Endothelial cell of hepatic sinusoid (primary cell): ENCODE data around the gene FAU.

Experiments used
- in situ Hi-C: cut with HindIII; loops from 2 replicates; pipeline ENCODE4 v1.10.0; 2017; ENCODE audit warnings: low sequenced_read_pairs

FAU gene

DNA sequence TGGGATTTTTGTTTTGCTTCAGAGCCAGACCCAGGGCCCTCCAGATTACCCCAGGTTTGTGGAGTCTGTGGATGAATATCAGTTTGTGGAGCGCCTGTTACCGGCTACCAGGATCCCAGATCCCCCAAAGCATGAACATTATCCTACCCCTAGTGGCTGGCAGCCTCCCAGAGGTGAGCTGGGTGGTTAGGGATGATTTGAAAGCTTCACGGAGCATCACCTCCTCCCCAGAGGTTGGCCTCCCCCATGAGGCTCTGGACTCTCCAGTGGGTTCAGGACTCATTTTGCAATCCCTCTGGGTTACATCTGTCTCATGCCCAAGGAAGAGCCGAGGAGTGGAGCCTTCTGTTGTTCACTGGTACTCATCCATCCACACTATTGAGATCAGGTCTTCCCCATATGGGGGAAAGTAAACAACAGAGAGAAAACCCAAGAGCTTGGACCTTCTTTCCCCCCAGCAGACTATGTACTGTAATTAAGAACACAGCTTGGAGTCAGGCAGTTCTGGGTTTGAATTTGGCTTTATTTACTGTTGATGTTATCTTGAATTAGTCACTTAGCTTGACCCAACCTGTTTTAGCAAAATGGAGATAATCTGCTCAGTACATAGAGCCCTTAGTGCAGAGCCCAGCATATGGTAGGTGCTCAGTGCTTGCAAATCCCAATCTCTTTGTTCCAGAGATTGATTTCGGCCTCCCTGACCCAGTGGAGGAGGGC lies 2.7 kb upstream of the FAU start:
- in situ Hi-C loops: no loop called here

DNA sequence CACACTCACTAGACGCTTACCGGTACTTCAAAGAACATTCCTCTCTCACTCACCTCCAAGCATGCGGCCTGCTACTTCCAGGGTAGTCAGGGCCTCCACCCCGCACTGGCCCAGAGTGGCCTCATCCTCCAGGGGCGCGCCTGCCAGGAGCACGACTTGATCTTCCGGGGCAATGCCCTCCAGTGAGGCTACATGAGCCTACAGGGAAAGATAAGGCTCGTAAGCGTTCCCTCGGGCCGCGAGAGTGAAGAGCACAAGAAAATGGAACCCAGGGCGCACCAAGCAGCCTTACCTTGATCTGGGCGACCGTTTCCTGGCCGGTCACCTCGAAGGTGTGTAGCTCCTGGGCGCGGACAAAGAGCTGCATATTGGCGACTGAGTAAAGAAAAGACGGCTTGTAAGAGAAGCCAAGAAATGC lies 478 bp downstream of the FAU start:
- in situ Hi-C loops: no loop called here

DNA sequence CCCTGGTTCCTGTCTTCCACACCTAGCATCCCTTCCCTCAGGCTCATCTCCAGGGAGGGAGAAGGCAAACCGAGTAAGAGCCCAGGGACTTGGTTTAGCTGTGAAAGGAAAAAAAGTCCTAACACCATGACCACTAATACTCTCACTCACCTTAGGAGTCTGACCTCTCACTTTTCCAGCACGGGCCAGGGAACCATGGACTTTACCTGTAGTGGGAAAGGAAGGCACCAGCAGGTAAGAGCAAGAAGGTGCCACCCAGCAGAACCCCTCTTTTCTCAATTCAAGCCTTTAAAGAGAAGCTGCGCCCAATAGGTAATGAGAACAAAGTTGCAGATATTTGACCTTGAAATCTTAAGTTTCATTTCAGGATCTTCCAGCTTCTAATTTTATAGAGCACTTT lies 1.1 kb downstream of the FAU start:
- in situ Hi-C loops: no loop called here

- in situ Hi-C loops: loop anchor here (5.0 kb wide), 1 partner anchor 93 kb away; no protein-coding TSS in a partner anchor
These were observed 2.3 kb downstream of the FAU start for GRCh38 chr11:65119670-65119995.

- in situ Hi-C loops: loop anchor here (5.0 kb wide), 1 partner anchor 93 kb away; no protein-coding TSS in a partner anchor
These were observed 2.9 kb downstream of the FAU start for GRCh38 chr11:65118891-65119669.

- in situ Hi-C loops: loop anchor here (5.0 kb wide), 1 partner anchor 94 kb away; no protein-coding TSS in a partner anchor
These were observed 3.7 kb downstream of the FAU start for GRCh38 chr11:65118097-65118837.

- in situ Hi-C loops: loop anchor here (5.0 kb wide), 1 partner anchor 95 kb away; no protein-coding TSS in a partner anchor
These were observed 4.5 kb downstream of the FAU start, which contains the start of gene ZNHIT2 for GRCh38 chr11:65117206-65118096. TSS of gene ZNHIT2 (minus strand) at chr11:65117701. CDS start at chr11:65117653, 48 bp downstream.

GRCh38 chr11:65116370-65117205 lies 5.3 kb downstream of the FAU start:
- in situ Hi-C loops: loop anchor here (5.0 kb wide), 1 partner anchor 96 kb away; no protein-coding TSS in a partner anchor

- in situ Hi-C loops: loop anchor here (5.0 kb wide), 1 partner anchor 97 kb away; no protein-coding TSS in a partner anchor
These were observed 6.4 kb downstream of the FAU start for GRCh38 chr11:65115361-65116082.

GRCh38 chr11:65114538-65115171 lies 7.3 kb downstream of the FAU start:
- in situ Hi-C loops: loop anchor here (5.0 kb wide), 1 partner anchor 98 kb away; no protein-coding TSS in a partner anchor

GRCh38 chr11:65113839-65114238 lies 8.1 kb downstream of the FAU start:
- in situ Hi-C loops: no loop called here

DNA sequence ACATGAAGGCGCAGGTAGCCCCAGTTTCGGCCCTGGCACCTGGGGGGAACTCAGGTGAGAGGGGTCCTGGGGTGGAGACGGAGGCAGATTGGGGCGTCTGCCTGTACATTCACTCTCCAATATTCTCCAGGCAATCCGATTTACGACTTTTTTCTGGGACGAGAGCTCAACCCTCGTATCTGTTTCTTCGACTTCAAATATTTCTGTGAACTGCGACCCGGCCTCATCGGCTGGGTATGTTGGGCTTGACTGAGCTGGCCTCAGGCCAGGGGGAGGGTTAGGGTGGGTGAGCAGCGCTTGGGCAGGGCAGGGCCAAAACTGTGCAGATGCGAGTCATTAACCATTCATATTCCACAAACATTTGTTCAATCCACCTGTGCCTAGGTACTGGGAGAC lies 8.6 kb downstream of the FAU start:
- in situ Hi-C loops: no loop called here

- in situ Hi-C loops: no loop called here
These were observed 9.2 kb downstream of the FAU start for GRCh38 chr11:65112546-65113360.

GRCh38 chr11:65111744-65112545 lies 10.0 kb downstream of the FAU start, which contains the start of gene TM7SF2:
TSS of gene TM7SF2 (plus strand) at chr11:65111872. CDS start at chr11:65112016, 144 bp downstream.
- in situ Hi-C loops: no loop called here

- in situ Hi-C loops: no loop called here
These were observed 10.7 kb downstream of the FAU start for GRCh38 chr11:65111159-65111743.

DNA sequence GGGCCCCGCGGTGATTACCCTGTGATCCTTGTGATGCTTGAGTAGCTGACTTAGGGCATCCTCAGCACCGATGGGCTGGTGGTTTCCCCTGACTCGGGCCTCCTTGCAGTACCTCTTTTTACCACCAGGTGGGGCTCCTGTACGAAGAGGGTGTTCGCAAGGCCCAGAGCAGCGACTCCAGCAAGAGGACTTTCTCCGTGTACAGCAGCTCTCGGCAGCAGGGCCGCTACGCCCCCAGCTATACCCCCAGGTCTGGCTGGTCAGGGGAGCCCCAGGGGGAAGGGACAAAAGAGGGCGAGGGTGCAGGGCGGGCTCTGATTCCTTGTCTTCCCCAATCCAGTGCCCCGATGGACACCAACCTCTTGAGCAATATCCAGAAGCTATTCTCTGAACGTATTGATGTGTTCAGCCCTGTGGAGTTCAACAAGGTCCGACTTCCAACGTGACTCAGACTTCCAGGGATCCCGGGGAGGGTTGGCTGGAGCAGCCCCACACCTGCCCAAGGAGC lies 11.5 kb downstream of the FAU start:
- in situ Hi-C loops: no loop called here
